ENCODE measurements around the gene SERPINB1. TPM values are rescaled to one million over a fixed set of nuclear protein-coding genes. Genes with fewer than 3 reads are reported as not detected.

SERPINB1 gene
- total RNA-seq, 1 experiment from 2014 or later, result 75.6 TPM

GRCh38 chr6:2819115-2819514, 22.5 kb downstream of the SERPINB1 start:
- no peak for DNase-seq
- Histone ChIP-seq H3K27me3 (replicated peaks; ENCODE audit: control insufficient read depth, insufficient read depth, low read length) (no peaks in the 10 kb centered on the region), H3K4me3 (ENCODE audit: low read depth, low read length) (no peak overlapping the region), H3K9me3 (peaks cover 9% of the 10 kb centered on the region; the same call in 1 of the 2 replicates), H3K36me3 (ENCODE audit: control insufficient read depth, insufficient read depth, low read length) (no peaks in the 10 kb centered on the region), H3K4me1 (peaks cover 6% of the 10 kb centered on the region)
- TF ChIP-seq, protein P1, sequence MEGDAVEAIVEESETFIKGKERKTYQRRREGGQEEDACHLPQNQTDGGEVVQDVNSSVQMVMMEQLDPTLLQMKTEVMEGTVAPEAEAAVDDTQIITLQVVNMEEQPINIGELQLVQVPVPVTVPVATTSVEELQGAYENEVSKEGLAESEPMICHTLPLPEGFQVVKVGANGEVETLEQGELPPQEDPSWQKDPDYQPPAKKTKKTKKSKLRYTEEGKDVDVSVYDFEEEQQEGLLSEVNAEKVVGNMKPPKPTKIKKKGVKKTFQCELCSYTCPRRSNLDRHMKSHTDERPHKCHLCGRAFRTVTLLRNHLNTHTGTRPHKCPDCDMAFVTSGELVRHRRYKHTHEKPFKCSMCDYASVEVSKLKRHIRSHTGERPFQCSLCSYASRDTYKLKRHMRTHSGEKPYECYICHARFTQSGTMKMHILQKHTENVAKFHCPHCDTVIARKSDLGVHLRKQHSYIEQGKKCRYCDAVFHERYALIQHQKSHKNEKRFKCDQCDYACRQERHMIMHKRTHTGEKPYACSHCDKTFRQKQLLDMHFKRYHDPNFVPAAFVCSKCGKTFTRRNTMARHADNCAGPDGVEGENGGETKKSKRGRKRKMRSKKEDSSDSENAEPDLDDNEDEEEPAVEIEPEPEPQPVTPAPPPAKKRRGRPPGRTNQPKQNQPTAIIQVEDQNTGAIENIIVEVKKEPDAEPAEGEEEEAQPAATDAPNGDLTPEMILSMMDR (IDR thresholded peaks at IDR 0.05; ENCODE audit: insufficient read depth in 1 of 2, low read depth in 1 of 2, low read length in 1 of 2, severe bottlenecking in 1 of 2, unreplicated experiment in 1 of 2), result no peak
- Mint-ChIP-seq H3K27me3 (ENCODE audit: insufficient read depth, unreplicated experiment) (no peaks in the 10 kb centered on the region), H3K36me3 (ENCODE audit: insufficient read depth, unreplicated experiment) (no peaks in the 10 kb centered on the region), H3K9me3 (ENCODE audit: unreplicated experiment) (peaks cover 21% of the 10 kb centered on the region), H3K27ac (ENCODE audit: unreplicated experiment) (no peak overlapping the region), H3K4me3 (ENCODE audit: unreplicated experiment) (no peak overlapping the region), H3K4me1 (ENCODE audit: low read depth, unreplicated experiment) (peaks cover 12% of the 10 kb centered on the region)
- intact Hi-C loops (cut with micrococcal nuclease; ENCODE audit: unreplicated experiment), result no loop called here
- POLR2A ChIA-PET, result no interaction called here
- CTCF ChIA-PET, result interaction anchor here (1.8 kb wide), 1 partner anchor 28 kb away, joined by 10 read pairs; no protein-coding TSS in a partner anchor
- BruUV-seq (replicated peaks), result no TSS peak

DNA sequence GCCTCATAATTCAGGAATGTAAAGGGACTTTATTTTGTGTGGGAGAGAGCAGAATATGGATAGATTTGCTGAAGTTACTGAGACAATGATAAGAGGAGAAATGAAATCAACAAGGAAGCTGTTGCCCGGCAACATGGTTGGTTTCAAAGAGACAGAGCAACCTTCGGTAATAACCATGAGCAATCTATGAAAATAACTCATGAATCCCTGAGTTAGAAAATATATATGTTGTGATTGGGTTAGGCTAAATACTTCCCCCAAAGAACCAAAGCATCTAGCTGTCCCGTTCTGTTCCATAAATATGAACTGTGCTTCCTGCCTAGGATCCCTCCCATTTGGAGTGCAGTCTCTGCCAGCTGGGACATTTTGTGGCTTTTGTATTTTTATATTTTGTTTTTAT, 23.1 kb downstream of the SERPINB1 start:
- ChIA-PET CTCF (interaction anchor here (1.8 kb wide), 1 partner anchor 27 kb away, joined by 10 read pairs; no protein-coding TSS in a partner anchor), POLR2A (no interaction called here)

DNA sequence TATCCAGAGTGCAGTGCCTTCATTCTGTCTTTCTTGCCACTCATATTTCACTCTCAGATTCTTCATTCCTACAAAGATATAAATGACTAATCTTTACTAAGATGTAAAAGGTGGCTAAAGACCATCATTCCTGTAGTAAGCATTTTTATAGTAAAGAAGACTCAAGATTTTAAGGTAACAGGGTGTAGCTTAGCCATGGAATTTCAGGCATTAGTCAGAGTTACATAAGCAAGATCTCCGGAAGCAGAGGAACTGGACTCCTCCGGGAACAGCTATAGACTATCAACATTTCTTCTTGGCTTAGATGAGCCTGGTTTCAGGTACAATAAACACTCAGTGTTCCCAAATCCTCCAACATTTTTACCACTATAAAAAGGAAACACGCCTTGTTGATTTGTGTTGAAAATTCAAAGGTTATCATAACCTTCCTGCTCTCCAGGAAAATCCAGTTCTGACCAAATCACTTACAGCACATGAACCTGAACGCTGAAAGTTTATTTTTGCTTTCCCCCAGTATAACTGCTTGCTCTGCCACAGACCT, 23.7 kb downstream of the SERPINB1 start:
- DNase-seq, result no peak
- Histone ChIP-seq H3K4me3 (ENCODE audit: low read depth, low read length) (no peak overlapping the region), H3K4me1 (peaks cover 6% of the 10 kb centered on the region), H3K36me3 (ENCODE audit: control insufficient read depth, insufficient read depth, low read length) (no peaks in the 10 kb centered on the region), H3K9me3 (peaks cover 9% of the 10 kb centered on the region; the same call in 1 of the 2 replicates), H3K27me3 (replicated peaks; ENCODE audit: control insufficient read depth, insufficient read depth, low read length) (no peaks in the 10 kb centered on the region)
- CTCF ChIA-PET, result interaction anchor here (1.8 kb wide), 1 partner anchor 27 kb away, joined by 10 read pairs; no protein-coding TSS in a partner anchor
- intact Hi-C loops (cut with micrococcal nuclease; ENCODE audit: unreplicated experiment), result no loop called here
- Mint-ChIP-seq H3K27me3 (ENCODE audit: insufficient read depth, unreplicated experiment) (no peaks in the 10 kb centered on the region), H3K4me3 (ENCODE audit: unreplicated experiment) (peak overlapping the region; percentile 50), H3K9me3 (ENCODE audit: unreplicated experiment) (peaks cover 21% of the 10 kb centered on the region), H3K27ac (ENCODE audit: unreplicated experiment) (peak overlapping the region; percentile 40), H3K4me1 (ENCODE audit: low read depth, unreplicated experiment) (peaks cover 12% of the 10 kb centered on the region), H3K36me3 (ENCODE audit: insufficient read depth, unreplicated experiment) (no peaks in the 10 kb centered on the region)
- BruUV-seq (replicated peaks), result no TSS peak
- POLR2A ChIA-PET, result no interaction called here
- TF ChIP-seq, protein P1 (IDR thresholded peaks at IDR 0.05; ENCODE audit: insufficient read depth in 1 of 2, low read depth in 1 of 2, low read length in 1 of 2, severe bottlenecking in 1 of 2, unreplicated experiment in 1 of 2), result no peak

More for the DNA sequence above, 23.1 kb downstream of the SERPINB1 start:
- DNase-seq, result no peak
- Histone ChIP-seq H3K9me3 (peaks cover 9% of the 10 kb centered on the region; the same call in 1 of the 2 replicates), H3K4me3 (ENCODE audit: low read depth, low read length) (no peak overlapping the region), H3K36me3 (ENCODE audit: control insufficient read depth, insufficient read depth, low read length) (no peaks in the 10 kb centered on the region), H3K27me3 (replicated peaks; ENCODE audit: control insufficient read depth, insufficient read depth, low read length) (no peaks in the 10 kb centered on the region), H3K4me1 (peaks cover 6% of the 10 kb centered on the region)
- Mint-ChIP-seq H3K27ac (ENCODE audit: unreplicated experiment) (peak overlapping the region; percentile 40), H3K4me1 (ENCODE audit: low read depth, unreplicated experiment) (peaks cover 12% of the 10 kb centered on the region), H3K36me3 (ENCODE audit: insufficient read depth, unreplicated experiment) (no peaks in the 10 kb centered on the region), H3K9me3 (ENCODE audit: unreplicated experiment) (peaks cover 21% of the 10 kb centered on the region), H3K27me3 (ENCODE audit: insufficient read depth, unreplicated experiment) (no peaks in the 10 kb centered on the region), H3K4me3 (ENCODE audit: unreplicated experiment) (peak overlapping the region; percentile 50)
- intact Hi-C loops (cut with micrococcal nuclease; ENCODE audit: unreplicated experiment), result no loop called here
- BruUV-seq (replicated peaks), result no TSS peak
- TF ChIP-seq, protein P1 (IDR thresholded peaks at IDR 0.05; ENCODE audit: insufficient read depth in 1 of 2, low read depth in 1 of 2, low read length in 1 of 2, severe bottlenecking in 1 of 2, unreplicated experiment in 1 of 2), result no peak

All from Caco-2 (cell line).